Suprapubic skin (tissue), 4 donors: ENCODE results near the gene CFAP97D2.

Experiments
- EP300 ChIP-seq: sonication (generic); formaldehyde crosslinking; IDR thresholded peaks from one replicate; pipeline ENCODE4 v1.6.1; 2017; ENCODE audit warnings: antibody characterized with exemption
- POLR2A ChIP-seq, 2 donors: fragments of 450-650 bp; IDR thresholded peaks; one replicate each; pipeline ENCODE4 v1.6.1; 2017; ENCODE audit warnings: antibody characterized with exemption in 2 of 2, mild to moderate bottlenecking in 2 of 2, moderate library complexity in 2 of 2
- POLR2AphosphoS5 ChIP-seq, 3 donors: sonication (generic); formaldehyde crosslinking; IDR thresholded peaks; one replicate each; pipeline ENCODE4 v1.6.1; 2017; ENCODE audit warnings: antibody characterized with exemption in 3 of 3
- TF ChIP-seq, protein P1 (sequence below), 2 donors: fragments of 200-600 bp in 1 of 2; fragments of 450-650 bp in 1 of 2; sonication (generic) in 1 of 2; IDR thresholded peaks; one replicate each; pipeline ENCODE4 v1.5.1; 2016 to 2019; ENCODE audit warnings: antibody characterized with exemption in 2 of 2, mild to moderate bottlenecking in 1 of 2, moderate library complexity in 1 of 2

DNA sequence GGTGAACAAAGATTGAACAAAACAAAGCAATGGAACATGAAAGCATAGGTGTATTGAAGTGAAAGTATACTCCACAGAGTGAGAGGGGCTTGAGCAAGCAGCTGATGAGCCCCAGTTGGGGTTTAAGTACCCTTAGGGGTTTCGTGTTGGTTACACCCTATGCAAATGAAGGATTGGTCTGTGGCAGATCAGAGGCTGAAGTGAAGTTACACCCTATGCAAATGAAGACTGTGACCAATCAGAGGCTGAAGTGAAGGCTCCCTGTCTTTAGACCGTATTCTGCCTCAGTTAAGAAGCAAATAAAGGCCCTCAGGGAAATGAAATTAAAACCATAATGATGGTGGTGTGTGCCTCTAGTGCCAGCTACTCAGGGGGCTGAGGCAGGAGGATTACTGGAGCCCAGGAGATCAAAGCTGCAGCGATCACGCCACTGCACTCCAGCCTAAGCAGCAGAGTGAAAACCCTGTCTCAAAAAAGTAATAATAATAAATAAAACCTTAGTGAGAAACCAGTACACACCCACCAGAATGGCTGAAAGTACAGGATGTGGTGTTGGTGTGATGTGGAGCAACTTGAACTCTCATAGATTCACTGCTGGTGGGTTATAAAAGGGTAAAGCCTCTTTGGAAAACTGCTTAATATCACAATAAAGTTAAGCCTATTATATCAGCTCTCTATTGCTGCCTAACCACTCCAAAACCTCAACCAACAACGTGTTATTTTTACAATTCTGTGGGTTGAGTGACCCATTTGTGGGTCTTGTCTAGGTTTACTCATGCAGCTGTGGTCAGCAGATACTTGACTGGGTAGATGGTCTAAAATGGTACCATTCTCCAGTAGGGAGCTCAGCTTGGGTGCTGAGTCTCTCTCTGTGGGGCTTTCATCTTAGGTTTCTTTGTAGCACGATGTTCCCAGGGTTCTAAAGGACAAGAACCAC, 89.6 kb downstream of the CFAP97D2 start:
- TF ChIP-seq POLR2AphosphoS5 (IDR thresholded peaks at IDR 0.05) (no peak), POLR2A (IDR thresholded peaks at IDR 0.05) (no peak), EP300 (no peak)
- TF ChIP-seq, protein P1, sequence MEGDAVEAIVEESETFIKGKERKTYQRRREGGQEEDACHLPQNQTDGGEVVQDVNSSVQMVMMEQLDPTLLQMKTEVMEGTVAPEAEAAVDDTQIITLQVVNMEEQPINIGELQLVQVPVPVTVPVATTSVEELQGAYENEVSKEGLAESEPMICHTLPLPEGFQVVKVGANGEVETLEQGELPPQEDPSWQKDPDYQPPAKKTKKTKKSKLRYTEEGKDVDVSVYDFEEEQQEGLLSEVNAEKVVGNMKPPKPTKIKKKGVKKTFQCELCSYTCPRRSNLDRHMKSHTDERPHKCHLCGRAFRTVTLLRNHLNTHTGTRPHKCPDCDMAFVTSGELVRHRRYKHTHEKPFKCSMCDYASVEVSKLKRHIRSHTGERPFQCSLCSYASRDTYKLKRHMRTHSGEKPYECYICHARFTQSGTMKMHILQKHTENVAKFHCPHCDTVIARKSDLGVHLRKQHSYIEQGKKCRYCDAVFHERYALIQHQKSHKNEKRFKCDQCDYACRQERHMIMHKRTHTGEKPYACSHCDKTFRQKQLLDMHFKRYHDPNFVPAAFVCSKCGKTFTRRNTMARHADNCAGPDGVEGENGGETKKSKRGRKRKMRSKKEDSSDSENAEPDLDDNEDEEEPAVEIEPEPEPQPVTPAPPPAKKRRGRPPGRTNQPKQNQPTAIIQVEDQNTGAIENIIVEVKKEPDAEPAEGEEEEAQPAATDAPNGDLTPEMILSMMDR (IDR thresholded peaks at IDR 0.05) = no peak
